ENCODE measurements around the gene SPON2. TPM values are rescaled to one million over a fixed set of nuclear protein-coding genes. Genes with fewer than 3 reads are reported as not detected.

Gene SPON2
- total RNA-seq, 1 donor from 2014 or later, result 3.4 TPM

DNA sequence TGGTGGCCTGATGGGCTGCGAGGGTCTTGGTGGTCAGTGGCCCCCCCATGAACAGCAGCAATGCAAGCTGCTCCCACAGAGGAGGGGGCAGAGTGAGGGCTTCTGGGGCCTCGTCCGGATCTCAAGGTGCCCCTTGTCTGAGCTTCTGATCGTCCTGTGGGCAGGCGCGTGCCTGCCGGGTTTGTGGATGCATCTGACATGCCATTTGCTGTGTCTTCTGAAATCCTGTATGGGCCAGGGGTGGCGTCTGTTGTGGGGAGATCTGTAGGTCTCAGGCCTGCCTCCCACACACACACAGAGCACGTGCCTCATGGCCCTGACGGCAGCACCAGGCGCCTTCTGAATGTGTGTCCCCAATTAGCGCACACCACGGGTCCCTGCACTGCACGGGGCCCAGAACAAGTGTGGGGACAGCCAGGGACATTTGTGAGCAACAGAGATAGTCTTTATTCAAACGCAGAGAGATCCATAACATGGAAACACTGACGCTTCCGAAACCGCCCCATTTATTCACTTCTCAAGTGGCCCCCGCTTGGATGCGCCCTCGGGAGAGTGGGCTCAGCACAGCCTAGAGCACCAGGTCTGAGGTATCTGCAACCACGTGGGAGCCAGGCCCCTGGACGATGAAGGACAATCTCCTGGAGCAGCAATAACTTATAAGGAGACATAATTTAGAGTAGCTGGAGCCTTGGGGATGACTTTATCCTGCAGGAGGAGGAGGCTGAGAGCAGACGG, 5.7 kb downstream of the SPON2 start:
- Mint-ChIP-seq H3K27me3 (peaks cover 2% of the 10 kb centered on the region), H3K9me3 (peaks cover 7% of the 10 kb centered on the region), H3K4me3 (peak overlapping the region; percentile 86), H3K27ac (peak overlapping the region; percentile 72), H3K4me1 (peaks cover 57% of the 10 kb centered on the region), H3K36me3 (ENCODE audit: low read depth) (peaks cover 3% of the 10 kb centered on the region)
- ChIA-PET CTCF (interaction anchor here (1.0 to 3.5 kb wide), 6 partner anchors 18 to 101 kb away, joined by 3 to 44 read pairs (median 4); no protein-coding TSS in a partner anchor), POLR2A (interaction anchor here (1.0 to 1.9 kb wide), 4 partner anchors 18 to 102 kb away, joined by 4 to 9 read pairs (median 6); partner anchors contain the start of gene CTBP1)
- intact Hi-C loops (cut with micrococcal nuclease), result loop anchor here (1.0 kb wide), 9 partner anchors 18 to 185 kb away; partner anchors contain the start of genes CTBP1, MAEA and UVSSA
- ATAC-seq (ENCODE audit: low read depth) (no peak), DNase-seq (no peak)
- TF ChIP-seq, protein P1, sequence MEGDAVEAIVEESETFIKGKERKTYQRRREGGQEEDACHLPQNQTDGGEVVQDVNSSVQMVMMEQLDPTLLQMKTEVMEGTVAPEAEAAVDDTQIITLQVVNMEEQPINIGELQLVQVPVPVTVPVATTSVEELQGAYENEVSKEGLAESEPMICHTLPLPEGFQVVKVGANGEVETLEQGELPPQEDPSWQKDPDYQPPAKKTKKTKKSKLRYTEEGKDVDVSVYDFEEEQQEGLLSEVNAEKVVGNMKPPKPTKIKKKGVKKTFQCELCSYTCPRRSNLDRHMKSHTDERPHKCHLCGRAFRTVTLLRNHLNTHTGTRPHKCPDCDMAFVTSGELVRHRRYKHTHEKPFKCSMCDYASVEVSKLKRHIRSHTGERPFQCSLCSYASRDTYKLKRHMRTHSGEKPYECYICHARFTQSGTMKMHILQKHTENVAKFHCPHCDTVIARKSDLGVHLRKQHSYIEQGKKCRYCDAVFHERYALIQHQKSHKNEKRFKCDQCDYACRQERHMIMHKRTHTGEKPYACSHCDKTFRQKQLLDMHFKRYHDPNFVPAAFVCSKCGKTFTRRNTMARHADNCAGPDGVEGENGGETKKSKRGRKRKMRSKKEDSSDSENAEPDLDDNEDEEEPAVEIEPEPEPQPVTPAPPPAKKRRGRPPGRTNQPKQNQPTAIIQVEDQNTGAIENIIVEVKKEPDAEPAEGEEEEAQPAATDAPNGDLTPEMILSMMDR (IDR thresholded peaks at IDR 0.05), result no peak

DNA sequence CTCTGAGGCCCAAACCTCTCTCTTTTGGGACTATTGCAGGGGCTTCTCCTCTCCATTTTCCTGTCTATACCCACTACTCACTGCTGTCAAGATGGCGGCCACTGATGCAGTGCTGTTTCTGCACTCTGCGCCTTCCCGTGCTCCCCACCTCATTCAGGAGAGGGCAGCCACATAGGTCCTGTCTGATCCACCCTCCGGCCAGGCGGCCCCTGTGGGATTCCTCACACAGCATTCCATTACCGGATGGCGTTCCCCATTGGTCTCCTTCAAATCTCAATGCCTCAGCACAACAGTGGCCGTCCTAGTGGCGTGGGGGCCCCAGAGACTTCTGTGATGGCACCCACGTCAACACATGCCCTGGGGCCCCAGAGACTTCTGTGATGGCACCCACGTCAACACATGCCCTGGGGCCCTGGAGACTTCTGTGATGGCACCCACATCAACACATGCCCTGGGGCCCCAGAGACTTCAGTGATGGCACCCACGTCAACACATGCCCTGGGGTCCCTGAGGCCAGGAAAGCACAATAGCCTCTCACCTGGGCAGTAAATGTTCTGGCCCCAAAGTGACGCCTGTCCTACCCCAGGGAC, 7.3 kb downstream of the SPON2 start:
- H3K9me3 Mint-ChIP-seq, result peaks cover 7% of the 10 kb centered on the region
- TF ChIP-seq, protein P1 (IDR thresholded peaks at IDR 0.05), result no peak
- POLR2A ChIA-PET, result interaction anchor here (1.0 kb wide), 1 partner anchor 182 kb away, joined by 4 read pairs; the partner anchor contains the start of gene UVSSA
- CTCF ChIA-PET, result no interaction called here
- H3K36me3 Mint-ChIP-seq (ENCODE audit: low read depth), result peaks cover 3% of the 10 kb centered on the region
- intact Hi-C loops (cut with micrococcal nuclease), result no loop called here
- H3K4me3 Mint-ChIP-seq, result no peak overlapping the region
- ATAC-seq (ENCODE audit: low read depth) (no peak), DNase-seq (no peak)
- no peaks in the 10 kb centered on the region for H3K27me3 Mint-ChIP-seq
- peaks cover 48% of the 10 kb centered on the region for H3K4me1 Mint-ChIP-seq
- H3K27ac Mint-ChIP-seq, result no peak overlapping the region

DNA sequence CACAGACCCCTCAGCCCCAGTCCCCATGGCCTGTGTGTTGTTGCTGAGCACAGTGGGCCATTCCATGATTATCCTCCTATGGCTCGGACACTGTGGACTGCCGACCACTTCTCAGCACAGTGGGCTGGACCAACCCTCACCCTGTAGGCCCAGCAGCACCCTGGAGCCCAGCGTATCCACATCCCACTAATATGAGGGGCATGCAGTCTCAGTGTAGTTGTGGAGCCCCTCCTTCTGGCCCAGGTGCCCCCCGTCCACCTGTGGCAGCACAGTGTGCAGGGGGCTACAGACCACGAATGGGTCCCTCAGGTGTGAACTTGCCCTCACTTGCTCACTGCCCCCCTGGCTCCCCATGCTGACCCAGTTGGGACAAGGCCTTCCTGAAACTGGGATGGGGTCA, 7.9 kb downstream of the SPON2 start:
- CTCF ChIA-PET, result interaction anchor here (1.8 kb wide), 1 partner anchor 104 kb away, joined by 5 read pairs; no protein-coding TSS in a partner anchor
- ATAC-seq (ENCODE audit: low read depth), result no peak
- H3K27ac Mint-ChIP-seq, result no peak overlapping the region
- peaks cover 7% of the 10 kb centered on the region for H3K9me3 Mint-ChIP-seq
- TF ChIP-seq, protein P1 (IDR thresholded peaks at IDR 0.05), result no peak
- no peak for DNase-seq
- no peak overlapping the region for H3K4me3 Mint-ChIP-seq
- H3K27me3 Mint-ChIP-seq, result no peaks in the 10 kb centered on the region
- POLR2A ChIA-PET, result no interaction called here
- intact Hi-C loops (cut with micrococcal nuclease), result no loop called here
- peaks cover 3% of the 10 kb centered on the region for H3K36me3 Mint-ChIP-seq (ENCODE audit: low read depth)
- H3K4me1 Mint-ChIP-seq, result peaks cover 48% of the 10 kb centered on the region

DNA sequence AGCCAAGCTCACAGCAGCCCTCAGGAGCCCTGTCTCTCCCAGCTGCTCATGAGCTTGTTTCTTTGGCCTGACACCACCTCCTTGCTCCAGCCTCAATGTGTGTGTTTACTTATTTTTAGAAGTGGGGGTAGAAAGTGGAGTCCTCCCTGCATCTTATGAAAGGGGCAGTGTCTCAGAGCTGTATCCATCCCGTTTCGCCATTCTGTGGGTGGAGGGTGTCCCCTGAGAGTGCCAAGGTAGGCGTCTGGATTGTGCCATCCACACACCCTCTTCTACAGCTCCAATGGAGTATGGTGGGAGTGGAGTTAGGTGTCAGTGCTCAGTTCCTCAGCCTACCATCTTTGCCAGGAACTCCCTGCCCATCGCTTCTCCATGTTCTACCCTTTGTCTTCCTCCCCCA, 8.3 kb downstream of the SPON2 start:
- DNase-seq (no peak), ATAC-seq (ENCODE audit: low read depth) (no peak)
- Mint-ChIP-seq H3K36me3 (ENCODE audit: low read depth) (peaks cover 3% of the 10 kb centered on the region), H3K27me3 (no peaks in the 10 kb centered on the region), H3K27ac (no peak overlapping the region), H3K4me1 (peaks cover 45% of the 10 kb centered on the region), H3K4me3 (peak overlapping the region; percentile 47), H3K9me3 (peaks cover 7% of the 10 kb centered on the region)
- ChIA-PET POLR2A (interaction anchor here (0.8 to 1.2 kb wide), 3 partner anchors 84 to 104 kb away, joined by 3 to 9 read pairs (median 4); no protein-coding TSS in a partner anchor), CTCF (interaction anchor here (1.8 kb wide), 1 partner anchor 105 kb away, joined by 5 read pairs; no protein-coding TSS in a partner anchor)
- TF ChIP-seq, protein P1 (IDR thresholded peaks at IDR 0.05), result no peak
- intact Hi-C loops (cut with micrococcal nuclease), result no loop called here

DNA sequence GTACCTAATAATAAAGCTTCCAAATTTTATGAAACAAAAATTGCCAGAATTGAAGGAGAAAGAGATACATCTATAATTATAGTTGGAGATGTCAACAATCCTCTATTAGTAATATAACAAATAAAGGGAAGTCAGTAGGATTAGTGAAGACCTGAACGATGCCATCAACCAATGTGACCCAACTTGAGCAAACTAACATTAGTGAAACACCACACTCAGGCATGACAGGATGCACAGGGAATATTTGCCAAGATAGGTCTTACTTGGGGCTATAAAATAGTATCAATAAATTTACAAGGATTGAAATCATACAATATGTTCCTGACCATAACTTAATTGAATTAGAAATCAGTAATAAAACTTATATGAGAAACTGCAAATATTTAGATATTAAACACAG, 12.0 kb downstream of the SPON2 start:
- TF ChIP-seq, protein P1 (IDR thresholded peaks at IDR 0.05), result no peak
- ChIA-PET POLR2A (no interaction called here), CTCF (no interaction called here)
- no peak for DNase-seq
- Mint-ChIP-seq H3K36me3 (ENCODE audit: low read depth) (peaks cover 10% of the 10 kb centered on the region), H3K27ac (no peak overlapping the region), H3K4me3 (no peak overlapping the region), H3K4me1 (peaks cover 29% of the 10 kb centered on the region), H3K27me3 (no peaks in the 10 kb centered on the region), H3K9me3 (peaks cover 16% of the 10 kb centered on the region)
- no peak for ATAC-seq (ENCODE audit: low read depth)
- intact Hi-C loops (cut with micrococcal nuclease), result no loop called here

Measured in activated B cell treated with CpG ODN at 0.5 μM for 24 hours (primary cell).